ENCODE measurements around the gene ADGRG6. TPM values are rescaled to one million over a fixed set of nuclear protein-coding genes. Genes with fewer than 3 reads are reported as not detected.
"Not testable (repeated sequence)": the region's sequence is repeated elsewhere in the genome, so short reads cannot be mapped to it uniquely, and the experiment has no call there.

The ADGRG6 gene
- total and polyA plus RNA-seq, 9 of the 15 experiments (the other 6 are each of a cell fraction or from before 2014, with no cell fraction given), result under 0.01 to 0.11 (median 0.05) TPM; not detected in 5

- Histone ChIP-seq H3K9me1 (ENCODE audit: control insufficient read depth, insufficient read depth, low read length) (no peaks in the 10 kb centered on the region), H3K9ac (ENCODE audit: insufficient read depth in 1 of 2, low read depth in 2 of 2, low read length in 2 of 2) (no peak overlapping the region), H3K4me3 (no peak overlapping the region), H3K36me3 (ENCODE audit: control insufficient read depth, insufficient read depth, low read length) (no peaks in the 10 kb centered on the region), H4K20me1 (replicated peaks; ENCODE audit: control insufficient read depth, insufficient read depth, low read length) (no peaks in the 10 kb centered on the region), H3K9me3 (replicated peaks; ENCODE audit: control insufficient read depth, insufficient read depth, low read depth, low read length) (no peaks in the 10 kb centered on the region), H3K4me1 (replicated peaks in 1 of 2; ENCODE audit: control insufficient read depth in 2 of 2, insufficient read depth in 2 of 2, low read length in 2 of 2) (no peaks in the 10 kb centered on the region), H3K27ac (ENCODE audit: extremely low read depth, low read depth, low read length) (no peak overlapping the region), H3K4me2 (ENCODE audit: insufficient read depth, low read length) (no peak overlapping the region), H3K79me2 (ENCODE audit: control insufficient read depth, insufficient read depth, low read length) (no peaks in the 10 kb centered on the region), H2AFZ (ENCODE audit: low read depth, low read length) (no peak overlapping the region), H3K27me3 (ENCODE audit: control insufficient read depth in 2 of 2, insufficient read depth in 2 of 2, low read length in 2 of 2) (no peaks in the 10 kb centered on the region)
- in situ Hi-C loops (cut with MboI) (no loop called here), intact Hi-C loops (cut with micrococcal nuclease) (no loop called here)
- WGBS (ENCODE audit: insufficient coverage, low coverage, missing lambda C conversion rate), result 0% methylated on average over 1 of the region's 1 CpG
- no peak for ATAC-seq
- POLR2A ChIA-PET, result no interaction called here
- TF ChIP-seq DACH1 (IDR thresholded peaks at IDR 0.05; ENCODE audit: partially characterized antibody), result no peak
- TF ChIP-seq VEZF1 (CRISPR knock-in tag; IDR thresholded peaks at IDR 0.05), result no peak
- no peak for TF ChIP-seq LEF1 (IDR thresholded peaks at IDR 0.05)
- no peak for TF ChIP-seq MIER1 (IDR thresholded peaks at IDR 0.05; ENCODE audit: low read depth)
- no peak for FAIRE-seq
- no peak for DNase-seq (ENCODE audit: extremely low read depth in 1 of 4, low spot score in 3 of 4)
- CTCF ChIA-PET (ENCODE audit: low intra/inter-chr PET ratio), result no interaction called here
- no TSS peak for BruUV-seq (replicated peaks)
Observed at GRCh38 chr6:142345261-142345660, 43.5 kb downstream of the ADGRG6 start.

- CTCF ChIA-PET (ENCODE audit: low intra/inter-chr PET ratio); DNase-seq (ENCODE audit: extremely low read depth in 1 of 4, low spot score in 3 of 4); H2AFZ ChIP-seq (ENCODE audit: low read depth, low read length); H3K27ac ChIP-seq (ENCODE audit: extremely low read depth, low read depth, low read length); in situ Hi-C loops (cut with MboI); H3K36me3 ChIP-seq (ENCODE audit: control insufficient read depth, insufficient read depth, low read length); H3K27me3 ChIP-seq (ENCODE audit: control insufficient read depth in 2 of 2, insufficient read depth in 2 of 2, low read length in 2 of 2); POLR2A ChIA-PET; FAIRE-seq; H4K20me1 ChIP-seq (replicated peaks; ENCODE audit: control insufficient read depth, insufficient read depth, low read length); H3K9me1 ChIP-seq (ENCODE audit: control insufficient read depth, insufficient read depth, low read length); H3K9ac ChIP-seq (ENCODE audit: insufficient read depth in 1 of 2, low read depth in 2 of 2, low read length in 2 of 2); H3K4me1 ChIP-seq (replicated peaks in 1 of 2; ENCODE audit: control insufficient read depth in 2 of 2, insufficient read depth in 2 of 2, low read length in 2 of 2); H3K9me3 ChIP-seq (replicated peaks; ENCODE audit: control insufficient read depth, insufficient read depth, low read depth, low read length); BruUV-seq (replicated peaks); H3K79me2 ChIP-seq (ENCODE audit: control insufficient read depth, insufficient read depth, low read length); intact Hi-C loops (cut with micrococcal nuclease); H3K4me3 ChIP-seq; ATAC-seq; H3K4me2 ChIP-seq (ENCODE audit: insufficient read depth, low read length): not testable (repeated sequence)
- 0% methylated on average over 3 of the region's 3 CpGs for WGBS (ENCODE audit: insufficient coverage, low coverage, missing lambda C conversion rate)
Observed at GRCh38 chr6:142346166-142346565, 44.4 kb downstream of the ADGRG6 start.
